ENCODE data around the gene PCNT.
"Not testable (repeated sequence)": the region's sequence is repeated elsewhere in the genome, so short reads cannot be mapped to it uniquely, and the experiment has no call there.

Gene PCNT

DNA sequence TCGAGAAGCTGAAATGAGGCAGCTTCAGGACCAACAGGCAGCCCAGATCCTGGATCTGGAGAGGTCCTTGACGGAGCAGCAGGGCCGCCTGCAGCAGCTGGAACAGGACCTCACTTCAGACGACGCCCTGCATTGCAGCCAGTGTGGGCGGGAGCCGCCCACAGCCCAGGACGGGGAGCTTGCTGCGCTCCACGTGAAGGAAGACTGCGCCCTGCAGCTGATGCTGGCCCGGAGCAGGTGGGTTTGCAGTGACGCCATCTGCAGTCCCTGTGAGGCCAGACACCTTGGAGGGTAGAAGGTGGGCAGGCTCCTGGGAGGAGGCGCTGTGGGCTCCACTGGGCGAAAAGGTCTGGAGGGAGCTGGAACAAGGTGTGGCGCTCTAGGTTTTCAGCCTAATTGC lies 39.7 kb downstream of the PCNT start:
- no peak for DNase-seq

DNA sequence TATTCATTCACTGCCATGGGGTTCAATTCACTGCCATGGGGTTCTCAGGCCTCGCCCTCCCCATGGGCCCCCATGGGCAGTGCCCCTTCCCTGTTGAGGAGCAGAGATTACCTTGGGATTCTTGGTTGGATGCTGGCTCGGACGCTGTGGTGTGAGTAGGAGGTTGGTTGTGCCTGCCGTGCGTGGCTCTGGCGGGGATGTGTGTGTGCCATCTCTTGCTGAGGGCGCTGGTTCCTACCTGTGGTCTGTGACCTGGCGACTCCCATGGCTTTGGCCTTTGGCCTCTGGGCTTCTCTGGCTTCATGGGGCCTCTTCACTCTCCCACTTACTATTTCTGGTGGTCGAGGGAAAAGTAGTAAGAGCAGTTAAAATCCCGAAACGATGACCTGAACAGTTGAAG lies 42.1 kb downstream of the PCNT start:
- DNase-seq: no peak

DNA sequence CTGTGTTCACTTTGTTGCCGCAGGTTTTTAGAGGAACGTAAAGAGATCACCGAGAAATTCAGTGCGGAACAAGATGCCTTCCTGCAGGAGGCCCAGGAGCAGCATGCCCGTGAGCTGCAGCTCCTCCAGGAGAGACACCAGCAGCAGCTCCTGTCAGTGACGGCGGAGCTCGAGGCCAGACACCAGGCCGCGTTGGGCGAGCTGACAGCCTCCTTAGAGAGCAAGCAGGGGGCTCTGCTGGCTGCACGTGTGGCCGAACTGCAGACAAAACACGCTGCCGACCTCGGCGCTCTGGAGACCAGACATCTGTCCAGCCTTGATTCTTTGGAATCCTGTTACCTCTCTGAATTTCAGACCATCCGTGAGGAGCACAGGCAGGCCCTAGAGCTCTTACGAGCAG lies 42.6 kb downstream of the PCNT start:
- no peak for DNase-seq

DNA sequence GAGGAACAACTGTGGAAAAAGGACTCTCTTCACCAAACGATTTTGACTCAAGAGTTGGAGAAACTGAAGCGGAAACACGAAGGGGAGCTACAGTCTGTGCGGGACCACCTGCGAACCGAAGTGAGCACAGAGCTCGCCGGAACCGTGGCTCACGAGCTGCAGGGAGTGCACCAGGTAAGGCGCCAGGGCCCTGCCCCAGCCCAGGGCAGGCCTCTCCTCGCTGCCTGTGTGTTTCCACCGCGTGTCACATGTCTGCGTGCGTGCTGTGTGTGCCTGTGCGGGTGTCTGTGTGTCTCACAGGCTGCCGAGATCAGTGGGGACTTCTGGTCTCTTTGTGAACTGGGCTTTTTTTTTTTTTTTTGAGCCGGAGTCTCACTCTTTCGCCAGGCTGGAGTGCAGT lies 43.0 kb downstream of the PCNT start:
- no peak for DNase-seq

DNA sequence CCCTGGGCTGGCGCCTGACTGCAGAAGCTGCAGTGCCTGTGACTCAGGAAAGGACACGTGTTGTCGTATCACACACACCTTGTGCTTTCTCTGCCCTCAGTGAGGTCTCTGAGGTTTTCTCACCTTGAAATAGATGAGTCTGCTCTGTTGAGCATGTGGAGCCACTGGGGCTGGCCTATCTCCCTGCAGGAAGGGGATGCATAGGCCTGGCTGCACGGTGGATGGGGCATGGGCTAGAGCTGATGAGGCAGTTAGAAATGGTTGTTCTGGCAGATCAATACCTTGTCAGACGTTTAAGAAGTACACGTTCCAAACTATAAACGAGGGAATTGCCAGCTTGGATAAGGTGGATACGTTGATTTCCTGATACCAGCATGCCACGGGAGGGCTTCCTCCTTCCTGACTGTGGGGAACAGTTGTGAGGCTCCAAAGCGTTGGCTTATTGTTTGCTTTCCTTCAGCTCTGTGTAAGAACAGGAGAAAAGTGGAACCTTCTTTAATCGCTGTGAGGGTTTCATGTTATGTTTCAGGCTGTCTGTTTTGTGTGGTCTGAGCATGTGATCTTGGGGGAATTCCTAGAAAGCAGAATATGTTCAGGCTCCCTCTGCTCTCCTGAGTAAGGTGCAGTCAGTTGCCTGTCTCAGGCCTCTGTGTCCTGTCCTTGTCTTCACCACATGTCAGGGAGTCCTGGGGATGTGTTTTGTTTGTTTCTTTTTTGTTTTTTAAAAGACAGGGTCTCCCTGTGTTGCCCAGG lies 44.8 kb downstream of the PCNT start:
- DNase-seq: no peak

DNA sequence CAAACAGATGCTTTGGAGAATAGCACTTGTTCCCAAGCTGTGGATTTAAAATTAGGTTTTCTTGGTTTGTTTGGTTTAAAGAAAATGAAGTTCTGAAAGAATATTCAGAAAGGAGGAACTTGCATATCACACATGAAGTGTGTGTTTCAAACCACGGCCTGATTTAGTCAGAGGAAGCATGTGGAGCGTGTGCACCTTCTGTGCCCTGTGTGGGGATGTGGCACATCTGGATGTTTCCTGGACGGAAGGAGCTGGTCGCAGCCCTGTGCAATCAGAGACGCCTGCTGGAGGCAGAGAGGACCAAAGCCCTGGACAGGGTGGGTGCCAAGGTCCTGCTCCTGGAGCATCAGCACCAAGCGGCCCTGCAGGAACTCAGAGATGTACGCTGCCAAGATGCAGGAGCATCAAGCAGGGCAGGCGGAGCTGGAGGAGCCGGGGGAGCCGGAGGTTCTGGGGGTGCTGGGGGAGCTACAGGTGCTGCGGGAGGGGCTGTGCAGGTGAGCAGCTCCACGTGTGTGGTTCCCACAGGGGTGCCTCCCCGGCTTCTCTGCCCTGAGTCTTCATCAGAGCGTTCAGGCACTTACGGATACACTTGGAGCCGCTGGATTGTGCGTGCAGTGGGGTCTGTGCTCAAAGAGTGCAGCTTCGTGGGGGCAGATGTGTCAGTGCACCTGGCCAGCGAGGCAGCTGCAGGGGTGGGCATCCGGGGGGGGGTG lies 45.7 kb downstream of the PCNT start:
- no peak for DNase-seq

DNA sequence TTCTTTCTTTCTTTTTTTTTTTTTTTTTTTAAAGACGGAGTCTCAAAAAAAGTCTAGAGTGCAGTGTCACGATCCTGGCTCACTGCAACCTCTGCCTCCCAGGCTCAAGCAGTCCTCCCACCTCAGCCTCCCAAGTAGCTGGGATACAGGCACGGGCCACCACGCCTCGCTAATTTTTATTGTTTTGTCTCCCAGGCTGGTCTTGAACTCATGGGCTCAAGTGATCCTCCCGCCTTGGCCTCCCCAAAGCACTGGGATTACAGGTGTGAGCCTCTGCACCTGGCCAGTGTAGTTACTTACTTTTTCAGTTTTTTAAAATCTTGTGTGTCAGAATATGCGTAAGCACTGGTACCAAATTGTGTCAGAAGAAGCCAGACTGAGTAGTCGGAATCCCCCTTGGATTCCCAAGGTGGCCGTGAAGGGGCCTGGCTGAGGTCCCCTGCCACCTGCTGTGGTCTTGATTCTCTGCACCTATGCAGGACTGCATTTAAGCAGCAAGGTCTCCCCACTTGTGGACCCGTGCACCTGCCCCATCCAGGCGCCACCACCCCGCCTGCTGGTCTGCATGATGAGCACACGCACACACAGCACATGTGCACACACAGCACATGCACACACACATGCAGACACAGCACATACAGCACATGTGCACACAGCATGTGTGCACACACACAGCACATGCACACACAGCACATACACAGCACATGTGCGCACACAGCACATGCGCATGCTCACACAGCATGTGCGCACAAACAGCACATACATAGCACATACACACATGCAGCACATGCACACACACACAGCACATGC lies 47.5 kb downstream of the PCNT start:
- DNase-seq: no peak

DNA sequence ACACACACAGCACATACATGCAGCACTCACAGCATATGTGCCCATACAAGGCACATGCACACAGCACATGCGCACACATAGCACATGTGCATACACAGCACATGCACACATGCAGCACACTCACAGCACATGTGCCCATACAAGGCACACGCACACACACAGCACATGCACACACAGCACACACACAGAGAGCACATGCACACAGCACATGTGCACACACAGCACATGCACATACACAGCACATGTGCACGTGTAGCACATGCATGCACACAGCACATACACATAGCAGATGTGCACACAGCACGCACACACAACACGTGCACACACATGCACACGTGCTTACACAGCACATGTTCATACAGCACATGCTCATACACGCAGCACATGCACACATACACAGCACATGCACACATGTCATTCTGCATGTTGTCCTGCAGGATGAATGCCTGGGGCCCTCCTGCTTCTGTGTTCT lies 48.1 kb downstream of the PCNT start:
- DNase-seq: no peak

DNA sequence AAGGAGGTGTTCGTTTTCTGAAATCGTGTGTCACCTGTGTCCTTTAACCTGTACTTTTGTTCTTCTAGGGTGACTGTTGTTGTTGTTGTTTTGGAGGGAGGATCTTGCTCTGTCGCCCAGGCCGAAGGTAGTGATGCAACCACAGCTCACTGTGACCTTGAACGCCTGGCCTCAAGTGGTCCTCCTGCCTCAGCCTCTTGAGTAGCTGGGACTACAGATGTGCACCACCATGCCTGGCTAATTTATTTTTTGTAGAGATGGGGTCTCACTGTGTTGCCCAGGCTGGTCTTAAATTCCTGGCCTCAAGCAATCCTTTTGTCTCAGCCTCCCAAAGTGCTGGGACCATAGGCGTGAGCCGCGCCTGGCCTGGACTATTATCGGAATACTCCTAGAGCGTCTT lies 49.0 kb downstream of the PCNT start:
- DNase-seq: not testable (repeated sequence)

DNA sequence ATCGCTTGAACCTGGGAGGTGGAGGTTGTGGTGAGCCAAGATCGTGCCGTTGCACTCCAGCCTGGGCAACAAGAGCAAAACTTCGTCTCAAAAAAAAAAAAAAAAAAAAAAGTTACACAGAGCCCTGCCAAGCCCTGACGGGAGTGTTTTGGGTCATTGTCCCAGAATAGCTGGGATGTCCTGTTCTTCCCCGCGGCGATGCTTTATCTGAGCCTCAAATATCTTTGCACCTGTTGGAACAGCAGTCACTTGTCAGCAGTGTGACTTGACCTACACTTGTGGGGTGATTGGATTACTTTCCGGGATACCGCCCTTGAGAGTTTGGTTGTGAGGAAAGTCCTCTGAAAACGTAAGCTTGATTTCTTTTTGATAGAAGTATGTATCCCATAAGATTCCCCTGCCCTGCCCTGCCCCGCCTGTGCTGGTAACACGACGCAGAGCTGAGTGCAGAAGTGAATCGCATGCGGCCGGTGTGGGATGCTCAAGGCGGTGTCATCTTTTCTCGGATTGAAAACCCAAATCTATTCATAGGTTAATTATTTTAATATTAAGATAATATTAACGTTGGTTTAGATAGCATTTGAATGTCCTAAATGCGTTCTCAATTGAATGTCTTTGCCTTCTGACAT lies 50.9 kb downstream of the PCNT start:
- DNase-seq: no peak

DNA sequence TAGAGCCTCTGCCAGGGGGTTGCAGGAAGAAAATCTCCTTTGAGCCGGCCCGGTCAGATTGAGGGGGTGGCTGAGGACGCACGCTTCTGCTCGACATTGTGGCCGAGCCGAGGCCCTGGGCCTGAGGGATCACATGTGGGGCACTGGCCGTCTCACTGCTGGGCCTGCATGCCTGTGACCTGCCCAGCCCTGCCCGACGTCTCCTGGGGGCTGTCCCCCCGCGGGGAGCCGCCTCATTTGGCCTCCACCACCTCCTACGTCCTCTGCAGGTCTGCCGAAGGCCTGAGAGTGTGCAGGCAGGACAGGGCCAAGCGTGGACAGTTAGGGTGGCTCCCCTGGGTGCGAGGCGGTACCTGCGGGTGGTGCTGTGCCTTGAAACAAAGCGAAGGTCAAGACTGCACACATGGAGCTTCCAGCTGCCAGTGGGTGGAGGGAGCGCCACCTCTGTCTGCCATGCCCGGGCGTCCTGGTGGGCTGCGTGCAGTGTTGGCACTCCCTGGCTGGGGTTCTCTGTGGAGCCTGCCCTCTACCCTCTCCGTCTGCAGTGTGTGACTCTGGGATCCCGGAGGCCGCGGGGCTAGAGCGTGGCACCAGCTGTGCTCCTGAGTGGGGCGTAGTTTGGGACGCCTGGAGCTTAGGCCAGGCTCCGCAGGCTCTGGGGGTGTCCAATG lies 51.7 kb downstream of the PCNT start:
- DNase-seq: no peak

DNA sequence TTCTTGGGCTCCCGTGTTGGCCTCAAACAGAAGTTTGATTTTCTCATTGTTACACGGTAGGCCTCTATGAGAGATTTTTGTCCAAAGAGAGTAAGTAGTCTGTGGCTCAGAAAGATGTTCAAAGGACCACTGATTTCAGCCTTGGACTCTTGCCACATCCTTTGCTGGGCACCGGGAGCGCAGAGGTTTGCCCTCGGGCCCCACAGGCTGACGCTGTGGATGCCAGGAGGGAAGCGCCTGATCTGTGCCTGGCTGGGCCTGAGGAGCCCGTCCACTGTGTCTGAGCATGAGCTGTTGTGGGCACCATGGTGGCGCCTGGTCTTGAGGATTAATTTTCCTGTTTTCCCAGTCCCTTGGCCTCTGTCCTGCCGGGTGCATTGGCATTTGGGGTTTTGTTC lies 52.3 kb downstream of the PCNT start:
- DNase-seq: no peak

DNA sequence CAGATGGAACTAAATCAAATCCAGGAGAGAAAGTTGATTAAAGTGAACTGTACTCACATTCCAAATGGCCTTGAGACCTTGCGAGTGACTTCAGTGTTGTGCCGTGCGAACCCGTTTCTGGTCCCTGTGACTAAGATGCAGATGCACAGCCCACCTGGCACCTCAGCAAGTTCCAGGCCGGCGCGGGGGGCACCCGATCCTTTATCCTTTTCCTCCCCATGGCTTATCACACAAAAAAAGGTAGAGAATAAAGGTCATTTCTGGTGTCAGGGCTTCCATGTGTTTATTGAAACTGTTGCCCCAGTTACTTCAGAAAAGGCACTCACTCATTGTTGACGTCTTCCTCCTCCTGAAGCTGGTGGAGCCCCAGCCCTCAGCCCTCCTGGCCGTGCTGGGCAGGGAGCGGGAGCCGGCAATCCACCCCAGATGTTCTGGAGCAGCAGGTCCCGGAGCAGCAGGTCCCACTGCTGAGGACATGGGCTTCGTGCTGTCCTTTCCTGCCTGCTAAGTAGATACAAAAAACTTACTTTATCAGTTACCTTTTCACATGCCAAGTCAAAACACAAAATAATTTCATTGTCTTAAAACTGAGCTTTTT lies 53.0 kb downstream of the PCNT start:
- DNase-seq: no peak

DNA sequence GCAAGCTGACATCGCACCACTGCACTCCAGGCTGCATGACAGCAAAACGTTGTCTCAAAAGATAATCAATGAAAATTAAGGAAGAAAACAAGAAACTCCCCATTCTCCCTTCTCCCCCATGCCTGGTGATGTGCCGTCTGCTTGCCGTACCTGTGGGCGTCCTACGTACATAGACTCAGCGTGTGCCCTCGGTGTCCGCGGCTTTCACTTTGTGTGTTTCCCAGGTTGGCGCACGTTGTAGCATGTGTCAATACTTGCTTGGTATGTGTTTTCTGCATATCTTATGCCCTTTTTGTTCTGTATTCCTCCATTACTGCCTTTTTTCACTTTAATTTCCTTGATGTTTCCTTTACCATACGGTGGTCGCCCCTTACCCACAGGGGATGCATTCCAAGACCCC lies 53.8 kb downstream of the PCNT start:
- no peak for DNase-seq

DNA sequence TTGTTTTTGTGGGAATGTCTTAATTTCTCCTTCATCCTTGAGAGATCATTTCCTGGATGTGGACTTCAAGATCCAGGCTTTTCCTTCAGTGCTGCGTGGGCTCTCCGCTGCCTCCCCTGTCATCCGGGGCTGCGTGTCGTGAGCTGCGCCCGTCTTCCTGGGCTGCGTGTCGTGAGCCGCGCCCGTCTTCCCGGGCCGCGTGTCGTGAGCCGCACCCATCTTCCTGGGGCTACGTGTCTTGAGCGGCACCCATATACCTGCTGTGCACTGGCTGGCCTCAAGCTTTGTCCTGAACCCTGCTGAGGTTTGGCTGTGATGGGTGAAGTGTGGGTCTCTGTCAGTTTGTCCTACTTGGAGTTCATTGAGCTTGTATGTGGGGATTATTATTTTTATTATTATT lies 55.1 kb downstream of the PCNT start:
- no peak for DNase-seq

DNA sequence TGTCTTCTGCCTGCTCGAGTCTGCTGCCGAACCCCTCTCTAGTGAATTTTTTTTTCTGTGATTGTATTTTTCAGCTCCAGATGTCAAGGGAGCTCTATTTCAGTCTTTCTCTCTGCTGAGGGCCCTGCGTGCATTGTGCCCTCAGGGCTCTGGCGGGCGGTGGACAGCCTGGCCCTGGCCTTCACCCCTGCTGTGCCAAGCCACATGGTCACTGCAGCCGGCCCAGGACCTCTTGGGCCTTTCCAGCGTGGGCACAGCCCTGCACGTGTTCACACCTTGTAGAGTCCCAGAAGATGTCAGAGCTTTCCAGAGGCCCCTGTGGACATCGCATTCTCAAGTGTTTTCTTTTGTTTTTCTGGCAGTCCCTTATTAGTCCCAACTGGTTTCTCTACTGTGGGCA lies 55.7 kb downstream of the PCNT start:
- DNase-seq: no peak

DNA sequence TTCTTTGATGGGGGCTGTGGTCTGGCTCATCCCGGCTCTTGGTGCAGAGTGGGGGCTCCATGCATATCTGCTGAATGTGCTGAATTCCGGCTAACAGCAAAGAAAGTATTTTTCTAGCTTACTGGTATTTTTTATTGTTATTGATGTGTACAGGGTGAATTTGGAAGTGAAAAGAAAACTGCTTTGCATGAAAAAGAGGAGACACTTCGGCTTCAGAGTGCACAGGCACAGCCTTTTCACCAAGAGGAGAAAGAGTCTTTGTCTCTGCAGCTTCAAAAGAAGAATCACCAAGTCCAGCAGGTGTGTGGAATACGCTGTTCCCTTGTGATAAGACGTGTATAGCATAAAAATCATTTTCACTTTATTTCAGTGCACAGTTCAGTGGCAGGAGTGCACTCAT lies 57.6 kb downstream of the PCNT start:
- no peak for DNase-seq

DNA sequence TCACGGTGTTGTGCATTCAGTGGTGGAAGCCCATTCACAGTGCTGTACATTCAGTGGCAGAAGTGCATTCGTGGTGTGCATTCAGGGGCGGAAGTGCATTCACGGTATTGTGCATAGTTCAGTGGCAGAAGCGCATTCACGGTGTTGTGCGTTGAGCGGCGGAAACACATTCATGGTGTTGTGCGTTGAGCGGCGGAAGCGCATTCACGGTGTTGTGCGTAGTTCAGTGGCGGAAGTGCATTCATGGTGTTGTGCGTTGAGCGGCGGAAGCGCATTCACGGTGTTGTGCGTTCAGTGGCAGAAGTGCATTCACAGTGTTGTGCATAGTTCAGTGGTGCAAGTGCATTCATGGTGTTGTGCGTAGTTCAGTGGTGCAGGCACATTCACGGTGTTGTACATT lies 60.6 kb downstream of the PCNT start:
- no peak for DNase-seq

DNA sequence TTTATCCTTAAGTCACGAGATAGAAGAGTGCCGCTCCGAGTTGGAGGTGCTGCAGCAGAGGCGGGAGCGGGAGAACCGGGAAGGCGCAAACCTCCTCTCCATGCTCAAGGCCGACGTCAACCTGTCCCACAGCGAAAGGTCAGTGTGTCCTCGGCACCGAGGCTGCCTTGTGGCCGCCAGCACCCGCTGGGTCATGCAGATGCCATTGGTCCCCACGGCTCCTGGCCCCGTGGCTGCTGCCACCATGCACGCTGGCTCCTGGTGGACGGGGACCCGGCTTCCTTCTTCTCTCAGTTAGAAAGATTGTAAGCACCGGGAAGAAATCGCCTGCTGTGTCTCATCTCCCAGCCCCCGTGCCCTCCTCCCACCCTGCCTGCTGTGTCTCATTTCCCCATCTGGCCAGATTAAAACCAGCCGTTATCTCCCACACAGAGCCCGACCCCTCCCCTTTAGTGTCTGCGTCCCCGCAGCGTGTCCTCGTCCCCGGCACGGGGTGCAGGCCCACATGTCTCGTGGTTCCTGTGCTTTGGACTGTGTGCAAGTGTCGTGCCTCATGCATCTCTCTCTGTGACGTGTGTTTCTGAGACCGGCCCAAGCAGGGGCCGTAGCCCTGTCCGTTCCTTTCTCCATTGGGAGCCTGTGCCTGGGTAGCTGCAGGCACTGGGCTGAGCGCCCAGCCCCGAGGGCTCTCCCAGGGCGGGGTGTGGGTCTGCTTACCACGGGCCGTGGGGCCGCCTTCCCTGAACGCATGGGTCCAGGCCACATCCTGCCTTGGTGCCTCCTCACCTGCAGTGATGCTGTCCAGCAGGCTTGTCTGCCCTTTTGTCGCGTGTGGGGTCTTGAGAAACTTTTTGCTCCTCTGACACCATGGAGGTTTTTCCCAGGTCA lies 62.1 kb downstream of the PCNT start:
- DNase-seq: no peak

DNA sequence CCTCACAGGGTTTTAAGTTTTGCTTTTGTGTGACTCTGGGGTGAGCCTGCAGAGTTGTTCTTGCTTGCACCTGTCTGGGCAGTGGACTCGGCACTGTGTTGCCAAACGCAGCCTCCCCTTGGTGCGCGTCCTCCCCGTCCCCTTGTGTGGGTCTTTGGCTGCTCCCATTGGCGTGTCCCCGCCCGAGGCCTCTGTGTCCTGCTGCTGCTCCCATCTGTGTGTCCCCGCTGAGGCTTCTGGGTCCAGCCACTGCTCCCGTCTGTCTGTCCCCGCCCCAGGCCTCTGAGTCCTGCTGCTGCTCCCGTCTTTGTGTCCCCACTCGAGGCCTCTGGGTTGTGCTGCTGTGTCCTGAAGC lies 62.8 kb downstream of the PCNT start:
- no peak for DNase-seq

DNA sequence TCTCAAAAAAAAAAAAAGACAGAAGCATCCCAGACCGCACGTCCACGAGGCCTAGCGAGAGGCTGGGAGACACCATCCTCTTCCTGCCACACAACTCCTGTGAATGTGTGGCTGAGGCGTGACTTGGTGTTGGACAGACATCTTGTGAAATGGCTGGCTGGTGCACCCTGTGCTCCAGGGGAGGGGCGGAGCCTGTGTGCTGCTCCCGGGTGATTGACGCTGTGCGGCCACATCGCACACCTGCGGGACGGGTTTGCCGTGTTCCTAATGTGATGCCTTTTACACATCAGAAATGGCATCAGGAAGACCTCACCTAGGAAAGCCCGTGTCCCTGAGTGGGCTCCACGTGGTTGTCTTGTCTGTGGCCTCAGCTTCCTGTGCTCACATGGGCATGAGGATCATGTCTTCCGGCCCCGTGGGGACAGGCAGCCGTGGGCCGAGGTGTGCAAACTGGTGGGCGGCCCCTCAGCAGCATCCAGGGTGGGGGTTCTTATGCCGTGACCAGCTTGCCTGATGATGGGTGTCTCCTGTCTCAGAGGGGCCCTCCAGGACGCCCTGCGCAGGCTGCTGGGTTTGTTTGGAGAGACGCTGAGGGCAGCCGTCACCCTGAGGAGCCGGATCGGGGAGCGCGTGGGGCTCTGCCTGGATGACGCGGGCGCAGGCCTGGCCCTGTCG lies 64.4 kb downstream of the PCNT start:
- no peak for DNase-seq
